ENCODE results near the gene ATF3.

- TF ChIP-seq CTCF (IDR thresholded peaks at IDR 0.05) (no peak), POLR2A (IDR thresholded peaks at IDR 0.05) (no peak)
Observed at GRCh38 chr1:212593821-212594251, 14.7 kb upstream of the ATF3 start.

Measured in uterus (tissue), 2 donors.